Fibroblast of skin of abdomen (primary cell): ENCODE data around the gene TMEM120A.
A peak's percentile ranks its signal among the peaks of the same experiment; 100 is the strongest.

Source experiments
- DNase-seq: peaks from one replicate; pipeline ENCODE4 v3.0.0-alpha.2; 2013

The TMEM120A gene

GRCh38 chr7:75995052-75995471, 667 bp upstream of the TMEM120A start:
- no peak for DNase-seq

GRCh38 chr7:75993689-75994387, 557 bp downstream of the TMEM120A start:
- peak; percentile 49 for DNase-seq

- DNase-seq = no peak
Observed at GRCh38 chr7:75992083-75992755, 2.2 kb downstream of the TMEM120A start.

GRCh38 chr7:75991531-75992082, 2.8 kb downstream of the TMEM120A start:
- no peak for DNase-seq

- no peak for DNase-seq
Observed at GRCh38 chr7:75989500-75990388, 4.7 kb downstream of the TMEM120A start.

GRCh38 chr7:75988568-75989499, 5.6 kb downstream of the TMEM120A start:
- no peak for DNase-seq

GRCh38 chr7:75987805-75988567, 6.4 kb downstream of the TMEM120A start:
- DNase-seq = no peak

GRCh38 chr7:75987026-75987804, 7.2 kb downstream of the TMEM120A start:
- no peak for DNase-seq

- DNase-seq = no peak
Observed at GRCh38 chr7:75986147-75986781, 8.1 kb downstream of the TMEM120A start.

GRCh38 chr7:75985518-75986146, 8.8 kb downstream of the TMEM120A start:
- no peak for DNase-seq

GRCh38 chr7:75985009-75985517, 9.3 kb downstream of the TMEM120A start:
- no peak for DNase-seq

GRCh38 chr7:75984130-75985008, 10.0 kb downstream of the TMEM120A start:
- no peak for DNase-seq

- DNase-seq = no peak
Observed at GRCh38 chr7:75983471-75984129, 10.8 kb downstream of the TMEM120A start.

GRCh38 chr7:75982306-75983064, 11.9 kb downstream of the TMEM120A start:
- DNase-seq = no peak

- DNase-seq = no peak
Observed at GRCh38 chr7:75981453-75982305, 12.7 kb downstream of the TMEM120A start.

GRCh38 chr7:75981203-75981452, 13.3 kb downstream of the TMEM120A start:
- no peak for DNase-seq
